Measurements from ENCODE around the gene PCMT1. TPM values are rescaled to one million over a fixed set of nuclear protein-coding genes. Genes with fewer than 3 reads are reported as not detected.

The PCMT1 gene
- total and polyA plus RNA-seq, 10 of the 15 experiments (the other 5 are each of a cell fraction or from before 2014, with no cell fraction given), result 48.5 to 126 (median 81.2) TPM

- intact Hi-C loops (cut with micrococcal nuclease; ENCODE audit: unreplicated experiment) (no loop called here), in situ Hi-C loops (cut with MboI) (no loop called here)
- Histone ChIP-seq H3K9ac (ENCODE audit: control insufficient read depth, insufficient read depth, low read length) (no peak overlapping the region), H4K20me1 (ENCODE audit: control insufficient read depth, insufficient read depth) (no peaks in the 10 kb centered on the region), H2AFZ (ENCODE audit: control insufficient read depth, low read depth, low read length) (no peak overlapping the region), H3K4me2 (ENCODE audit: control insufficient read depth, insufficient read depth) (no peak overlapping the region), H3K4me1 (ENCODE audit: control insufficient read depth, insufficient read depth, low read length) (peaks cover 15% of the 10 kb centered on the region), H3K79me2 (ENCODE audit: control insufficient read depth, insufficient read depth, low read length) (peaks cover 9% of the 10 kb centered on the region), H3K36me3 (ENCODE audit: control insufficient read depth in 2 of 2, insufficient read depth in 2 of 2, low read length in 1 of 2) (no peaks in the 10 kb centered on the region), H3K27ac (ENCODE audit: control insufficient read depth, insufficient read depth) (no peak overlapping the region), H3K9me3 (replicated peaks; ENCODE audit: control insufficient read depth, insufficient read depth, low read length) (peaks cover 4% of the 10 kb centered on the region), H3K4me3 (no peak overlapping the region), H3K27me3 (replicated peaks in 1 of 2; ENCODE audit: control insufficient read depth in 2 of 2, insufficient read depth in 2 of 2, low read length in 1 of 2) (no peaks in the 10 kb centered on the region)
- RAD21 ChIA-PET (ENCODE audit: unreplicated experiment), result interaction anchor here (0.7 to 1.2 kb wide), 2 partner anchors 11 to 14 kb away, joined by 3 to 5 read pairs; partner anchors contain the start of gene PCMT1
- DNase-seq (ENCODE audit: low read depth, low spot score) (no peak), ATAC-seq (no peak), FAIRE-seq (no peak)
- no peak for TF ChIP-seq TCF3 (IDR thresholded peaks at IDR 0.05; ENCODE audit: borderline replicate concordance, insufficient read depth, low read depth, low read length)
- no peak for TF ChIP-seq IRF4 (IDR thresholded peaks at IDR 0.05; ENCODE audit: low read depth, low read length)
- no peak for TF ChIP-seq ASH2L (IDR thresholded peaks at IDR 0.05; ENCODE audit: borderline replicate concordance, low read depth)
- no peak for TF ChIP-seq RCOR1 (conservative IDR thresholded peaks at IDR 0.05; ENCODE audit: low read depth, low read length)
- TF ChIP-seq ZNF592 (IDR thresholded peaks at IDR 0.05), result no peak
- TF ChIP-seq CHD2 (IDR thresholded peaks at IDR 0.05; ENCODE audit: borderline replicate concordance, low read depth, low read length), result no peak
- TF ChIP-seq REST (IDR thresholded peaks at IDR 0.05; ENCODE audit: low read depth, low read length), result no peak
- TF ChIP-seq SPI1 (IDR thresholded peaks at IDR 0.05; ENCODE audit: borderline replicate concordance, insufficient read depth, low read depth, low read length), result no peak
- no peak for TF ChIP-seq ZNF622 (IDR thresholded peaks at IDR 0.05)
- TF ChIP-seq NR2F1 (conservative IDR thresholded peaks at IDR 0.05), result no peak
- TF ChIP-seq SMC3 (IDR thresholded peaks at IDR 0.05; ENCODE audit: borderline replicate concordance, low read length), result no peak
- no peak for TF ChIP-seq SMARCA5 (IDR thresholded peaks at IDR 0.05)
- SMC1A ChIA-PET (ENCODE audit: uncharacterized antibody, unreplicated experiment), result interaction anchor here (1.1 to 1.5 kb wide), 3 partner anchors 8 to 332 kb away, joined by 3 to 5 read pairs (median 3); no protein-coding TSS in a partner anchor
- POLR2A ChIA-PET, result interaction anchor here (0.5 to 1.4 kb wide), 3 partner anchors 10 to 46 kb away, joined by 3 to 4 read pairs (median 3); partner anchors contain the start of gene LATS1
- BruUV-seq (replicated peaks), result TSS peak; percentile 43
- CTCF ChIA-PET, result interaction anchor here (1.0 to 1.6 kb wide), 6 partner anchors 9 to 654 kb away, joined by 3 to 5 read pairs (median 4); partner anchors contain the start of gene PCMT1
These were observed 14.3 kb downstream of the PCMT1 start for GRCh38 chr6:149763866-149764265.
